HG03064 (cell line): ENCODE data around the gene B4GALT2.

ENCODE experiments used
- ATAC-seq: cut with Tn5 transposase; IDR thresholded peaks from one replicate; pipeline ENCODE4 v1.9.1; 2021; ENCODE audit warnings: low read depth; ENCODE audit not compliant: unreplicated experiment

Gene B4GALT2

GRCh38 chr1:43978551-43979260 is at the start of gene B4GALT2:
B4GALT2 (plus strand) TSS chr1:43979210; CDS start chr1:43981161, 1,951 bp downstream.
- ATAC-seq = no peak

GRCh38 chr1:43930168-43930948 is 48.7 kb upstream of the B4GALT2 start:
- ATAC-seq = no peak

- no peak for ATAC-seq
These were observed 48.1 kb upstream of the B4GALT2 start for GRCh38 chr1:43930949-43931275.

- ATAC-seq = no peak
These were observed 47.0 kb upstream of the B4GALT2 start for GRCh38 chr1:43931711-43932660.

- no peak for ATAC-seq
These were observed 46.1 kb upstream of the B4GALT2 start for GRCh38 chr1:43932786-43933385.

GRCh38 chr1:43933386-43934100 is 45.5 kb upstream of the B4GALT2 start, which contains the start of gene ARTN:
ARTN (plus strand) TSS chr1:43933801; CDS start chr1:43935657, 1,856 bp downstream.
- no peak for ATAC-seq

- no peak for ATAC-seq
These were observed 44.7 kb upstream of the B4GALT2 start for GRCh38 chr1:43934101-43934985.

GRCh38 chr1:43934986-43935324 is 44.1 kb upstream of the B4GALT2 start:
- no peak for ATAC-seq

GRCh38 chr1:43935711-43936427 is 43.1 kb upstream of the B4GALT2 start:
- ATAC-seq = no peak

GRCh38 chr1:43936431-43937151 is 42.4 kb upstream of the B4GALT2 start:
- no peak for ATAC-seq

GRCh38 chr1:43937179-43937865 is 41.7 kb upstream of the B4GALT2 start:
- no peak for ATAC-seq

GRCh38 chr1:43938383-43938782 is 40.6 kb upstream of the B4GALT2 start:
- no peak for ATAC-seq

- ATAC-seq = no peak
These were observed 40.0 kb upstream of the B4GALT2 start for GRCh38 chr1:43938892-43939587.

GRCh38 chr1:43942411-43942810 is 36.6 kb upstream of the B4GALT2 start:
- no peak for ATAC-seq

- no peak for ATAC-seq
These were observed 34.1 kb upstream of the B4GALT2 start for GRCh38 chr1:43944860-43945259.

GRCh38 chr1:43945674-43946235 is 33.3 kb upstream of the B4GALT2 start:
- no peak for ATAC-seq
